Mesendoderm (in vitro differentiated cells): Measurements from ENCODE around the gene GYG1.

ENCODE experiments used
- DNase-seq: peaks from one replicate; pipeline ENCODE4 v3.0.0; 2013
- H2AK5ac ChIP-seq: 2 replicates; pipeline ENCODE4 v1.6.1; 2013; ENCODE audit warnings: low read length, inconsistent platforms
- H2BK120ac ChIP-seq: 2 replicates; pipeline ENCODE4 v1.6.1; 2013; ENCODE audit warnings: low read depth, mild to moderate bottlenecking, low read length, moderate library complexity, mixed read lengths
- H2BK15ac ChIP-seq: replicated peaks from 2 replicates; pipeline ENCODE4 v1.6.1; 2013; ENCODE audit warnings: low read depth, mild to moderate bottlenecking, moderate library complexity
- H2BK5ac ChIP-seq: 2 replicates; pipeline ENCODE4 v1.6.1; 2013; ENCODE audit warnings: low read length, inconsistent platforms
- H3K18ac ChIP-seq: 2 replicates; pipeline ENCODE4 v1.6.1; 2013; ENCODE audit warnings: mild to moderate bottlenecking, low read length, mixed read lengths
- H3K23ac ChIP-seq: one replicate; pipeline ENCODE4 v1.6.1; 2013; ENCODE audit warnings: low read length
- H3K27ac ChIP-seq: 2 replicates; pipeline ENCODE4 v1.5.1; 2013; ENCODE audit warnings: low read depth, mild to moderate bottlenecking, inconsistent platforms, low read length, moderate library complexity
- H3K27me3 ChIP-seq: 2 replicates; pipeline ENCODE4 v1.6.1; 2013; ENCODE audit warnings: low read length, control low read depth, mild to moderate bottlenecking, inconsistent platforms; ENCODE audit not compliant: insufficient read depth, poor library complexity
- H3K36me3 ChIP-seq: 2 replicates; pipeline ENCODE4 v1.6.1; 2013; ENCODE audit warnings: low read length, inconsistent platforms; ENCODE audit not compliant: control insufficient read depth, insufficient read depth
- H3K4ac ChIP-seq: one replicate; pipeline ENCODE4 v1.6.1; 2013; ENCODE audit warnings: low read depth, mild to moderate bottlenecking, low read length, moderate library complexity
- H3K4me1 ChIP-seq: 2 replicates; pipeline ENCODE4 v1.6.1; 2013; ENCODE audit warnings: low read depth, low read length, inconsistent platforms; ENCODE audit not compliant: control insufficient read depth
- H3K4me2 ChIP-seq: 2 replicates; pipeline ENCODE4 v1.6.1; 2013; ENCODE audit warnings: low read length
- H3K4me3 ChIP-seq: 2 replicates; pipeline ENCODE4 v1.5.1; 2013; ENCODE audit warnings: mild to moderate bottlenecking, low read length
- H3K56ac ChIP-seq: one replicate; pipeline ENCODE4 v1.6.1; 2013; ENCODE audit warnings: low read length
- H3K79me1 ChIP-seq: 2 replicates; pipeline ENCODE4 v1.6.1; 2013; ENCODE audit warnings: low read length, inconsistent platforms
- H3K79me2 ChIP-seq: 2 replicates; pipeline ENCODE4 v1.6.1; 2013; ENCODE audit warnings: mild to moderate bottlenecking, low read length; ENCODE audit not compliant: control insufficient read depth, insufficient read depth
- H3K9ac ChIP-seq: 2 replicates; pipeline ENCODE4 v1.6.1; 2013; ENCODE audit warnings: low read length, inconsistent platforms
- H4K5ac ChIP-seq: one replicate; pipeline ENCODE4 v1.6.1; 2013; ENCODE audit warnings: low read length
- H4K8ac ChIP-seq: one replicate; pipeline ENCODE4 v1.6.1; 2013; ENCODE audit warnings: low read depth, mild to moderate bottlenecking, control low read depth, low read length, moderate library complexity
- WGBS: extraction: QIAGEN DNeasy Blood & Tissue Kit; methylation state at CpG from one replicate; pipeline ENCODE4 v1.1.7; 2013; ENCODE audit warnings: low lambda C conversion rate, missing lambda C conversion rate; ENCODE audit not compliant: insufficient coverage; ENCODE audit errors: extremely low coverage; 5-methylcytosine and 5-hydroxymethylcytosine counted together

The GYG1 gene

GRCh38 chr3:149015393-149015792 is 24.1 kb downstream of the GYG1 start:
- Histone ChIP-seq H2AK5ac (no peak overlapping the region), H3K4me1 (no peaks in the 10 kb centered on the region), H2BK5ac (no peak overlapping the region), H3K27me3 (no peaks in the 10 kb centered on the region), H4K8ac (no peak overlapping the region), H3K56ac (no peak overlapping the region), H2BK120ac (no peak overlapping the region), H3K4me2 (no peak overlapping the region), H3K36me3 (peaks cover 3% of the 10 kb centered on the region), H3K23ac (no peak overlapping the region), H2BK15ac (no peak overlapping the region), H4K5ac (no peak overlapping the region), H3K4ac (no peak overlapping the region), H3K27ac (no peak overlapping the region), H3K79me2 (no peaks in the 10 kb centered on the region), H3K79me1 (no peaks in the 10 kb centered on the region), H3K9ac (no peak overlapping the region), H3K18ac (no peak overlapping the region), H3K4me3 (no peak overlapping the region)
- no peak for DNase-seq
- WGBS: no CpG with 5 or more reads among the region's 3 CpGs

GRCh38 chr3:149016242-149016641 is 24.9 kb downstream of the GYG1 start:
- Histone ChIP-seq H3K27ac (no peak overlapping the region), H3K9ac (no peak overlapping the region), H3K4me3 (no peak overlapping the region), H3K79me2 (no peaks in the 10 kb centered on the region), H2BK15ac (no peak overlapping the region), H4K5ac (no peak overlapping the region), H3K4ac (no peak overlapping the region), H3K4me1 (peaks cover 2% of the 10 kb centered on the region), H3K18ac (no peak overlapping the region), H2BK5ac (no peak overlapping the region), H3K23ac (no peak overlapping the region), H3K79me1 (no peaks in the 10 kb centered on the region), H3K36me3 (no peaks in the 10 kb centered on the region), H2AK5ac (no peak overlapping the region), H3K4me2 (no peak overlapping the region), H3K27me3 (no peaks in the 10 kb centered on the region), H3K56ac (no peak overlapping the region), H2BK120ac (no peak overlapping the region), H4K8ac (no peak overlapping the region)
- WGBS: no CpG with 5 or more reads among the region's 2 CpGs
- DNase-seq: no peak

DNA sequence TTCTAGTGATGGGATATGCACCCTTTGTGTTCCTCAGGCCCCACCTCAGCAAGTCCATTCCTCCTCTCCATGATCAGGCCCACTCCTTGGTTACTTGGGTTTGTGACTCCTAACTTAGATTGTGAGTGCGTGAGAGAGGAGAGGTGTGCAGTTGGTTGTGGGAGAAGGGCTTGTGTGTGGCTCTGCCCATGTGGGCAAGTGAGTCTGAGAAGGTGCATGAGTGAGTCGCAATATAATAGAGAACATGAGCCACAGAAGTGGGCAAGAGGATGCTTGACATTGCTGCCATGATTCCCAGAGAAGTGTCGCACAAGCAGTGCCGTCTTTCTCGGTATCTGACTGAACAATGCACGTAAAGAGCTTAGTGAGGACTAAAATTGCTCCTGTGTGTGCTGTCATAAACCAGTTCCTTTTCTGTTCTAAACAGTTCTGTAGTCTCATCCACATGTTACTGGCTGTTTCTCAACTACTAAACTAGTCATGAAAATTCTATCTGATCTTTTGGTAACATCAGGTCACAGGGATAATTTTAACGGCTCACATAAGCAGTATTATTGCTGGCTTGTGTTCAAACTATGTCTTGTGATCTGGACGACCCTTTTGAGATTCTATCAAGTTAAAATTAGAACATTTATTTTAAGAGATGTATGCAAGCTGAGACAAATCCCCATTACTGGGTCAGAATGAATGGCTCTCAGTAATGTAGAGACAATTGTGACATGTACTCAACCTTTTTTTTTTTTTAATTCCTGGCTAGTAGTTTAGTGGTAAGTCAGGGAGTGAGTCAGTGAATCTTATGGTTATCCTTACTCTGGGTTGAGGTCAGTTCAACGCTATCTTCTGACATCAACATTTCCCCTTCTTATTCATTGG is 25.6 kb downstream of the GYG1 start:
- no CpG with 5 or more reads among the region's 9 CpGs for WGBS
- no peaks in the 10 kb centered on the region for H3K27me3 ChIP-seq
- H3K56ac ChIP-seq: no peak overlapping the region
- H2BK5ac ChIP-seq: no peak overlapping the region
- H3K79me1 ChIP-seq: no peaks in the 10 kb centered on the region
- H4K8ac ChIP-seq: no peak overlapping the region
- H4K5ac ChIP-seq: no peak overlapping the region
- H2BK15ac ChIP-seq: no peak overlapping the region
- H3K4me2 ChIP-seq: no peak overlapping the region
- H3K23ac ChIP-seq: no peak overlapping the region
- H2AK5ac ChIP-seq: no peak overlapping the region
- DNase-seq: no peak
- H3K36me3 ChIP-seq: no peaks in the 10 kb centered on the region
- H3K4me1 ChIP-seq: peaks cover 2% of the 10 kb centered on the region
- H3K27ac ChIP-seq: no peak overlapping the region
- H3K79me2 ChIP-seq: no peaks in the 10 kb centered on the region
- H3K18ac ChIP-seq: no peak overlapping the region
- no peak overlapping the region for H3K4me3 ChIP-seq
- H3K4ac ChIP-seq: no peak overlapping the region
- no peak overlapping the region for H3K9ac ChIP-seq
- H2BK120ac ChIP-seq: no peak overlapping the region

DNA sequence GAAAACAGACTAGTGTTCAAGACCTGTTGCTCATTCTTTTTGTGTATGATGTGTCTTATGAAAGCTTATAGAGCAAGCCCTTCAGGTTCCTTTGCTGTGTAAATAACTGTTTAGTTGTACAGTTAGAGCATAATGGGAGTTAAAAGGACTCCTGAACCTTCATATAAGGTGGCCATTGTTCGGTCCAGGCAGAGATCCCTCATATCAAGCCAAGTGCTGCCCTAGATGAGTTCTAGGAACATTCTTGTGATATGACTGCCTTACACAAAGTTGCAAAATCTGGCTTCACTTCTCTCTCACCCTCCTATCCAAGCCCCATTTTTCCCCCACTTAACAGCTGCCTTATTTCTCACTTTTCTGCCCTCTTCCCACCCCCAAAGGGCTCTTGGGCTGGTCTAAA is 26.9 kb downstream of the GYG1 start:
- Histone ChIP-seq H3K56ac (no peak overlapping the region), H2BK15ac (no peak overlapping the region), H3K23ac (no peak overlapping the region), H3K79me2 (no peaks in the 10 kb centered on the region), H4K5ac (no peak overlapping the region), H4K8ac (no peak overlapping the region), H3K79me1 (no peaks in the 10 kb centered on the region), H2BK120ac (no peak overlapping the region), H3K9ac (no peak overlapping the region), H3K18ac (no peak overlapping the region), H2AK5ac (no peak overlapping the region), H3K4ac (no peak overlapping the region), H2BK5ac (no peak overlapping the region), H3K4me1 (peaks cover 2% of the 10 kb centered on the region), H3K4me3 (no peak overlapping the region), H3K4me2 (no peak overlapping the region), H3K36me3 (no peaks in the 10 kb centered on the region), H3K27ac (no peak overlapping the region), H3K27me3 (no peaks in the 10 kb centered on the region)
- WGBS: no CpG with 5 or more reads among the region's 1 CpG
- DNase-seq: no peak

DNA sequence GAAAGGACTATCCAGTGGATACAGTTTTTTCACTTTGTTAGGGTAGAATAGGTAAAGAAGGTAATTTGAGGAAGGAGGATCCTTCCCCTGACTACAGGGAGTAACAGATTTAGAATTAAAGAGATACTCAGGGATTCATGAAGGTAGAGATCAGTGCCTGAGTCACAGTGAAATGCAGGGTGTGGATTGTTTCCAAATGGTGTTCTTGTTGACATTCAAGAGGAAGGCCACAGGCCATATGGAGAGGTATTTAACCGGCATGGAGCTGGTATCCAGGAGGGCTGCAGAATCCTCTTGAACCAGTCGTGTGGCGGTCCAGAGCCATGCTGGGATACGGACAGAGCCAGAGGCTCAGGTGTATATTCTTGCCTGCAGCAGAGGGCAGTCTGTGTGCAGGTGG is 28.2 kb downstream of the GYG1 start:
- Histone ChIP-seq H2BK15ac (no peak overlapping the region), H3K79me1 (no peaks in the 10 kb centered on the region), H4K5ac (no peak overlapping the region), H2BK5ac (no peak overlapping the region), H3K4ac (no peak overlapping the region), H2BK120ac (no peak overlapping the region), H3K27me3 (no peaks in the 10 kb centered on the region), H3K4me3 (no peak overlapping the region), H4K8ac (no peak overlapping the region), H3K23ac (no peak overlapping the region), H3K4me2 (no peak overlapping the region), H3K79me2 (no peaks in the 10 kb centered on the region), H3K18ac (no peak overlapping the region), H3K4me1 (peaks cover 2% of the 10 kb centered on the region), H3K36me3 (no peaks in the 10 kb centered on the region), H3K9ac (no peak overlapping the region), H3K56ac (no peak overlapping the region), H2AK5ac (no peak overlapping the region), H3K27ac (no peak overlapping the region)
- no CpG with 5 or more reads among the region's 4 CpGs for WGBS
- DNase-seq: no peak
